ENCODE data around the gene SIRPB2.
A peak's percentile ranks its signal among the peaks of the same experiment; 100 is the strongest.

The SIRPB2 gene

GRCh38 chr20:1441133-1441532 lies 50.1 kb downstream of the SIRPB2 start:
- no peak for DNase-seq (ENCODE audit: low read depth in 2 of 2)

GRCh38 chr20:1440024-1440423 lies 51.2 kb downstream of the SIRPB2 start:
- DNase-seq (ENCODE audit: low read depth in 2 of 2), result no peak

- no peak for DNase-seq (ENCODE audit: low read depth in 2 of 2)
These were observed 52.9 kb downstream of the SIRPB2 start for GRCh38 chr20:1438361-1438760.

- DNase-seq (ENCODE audit: low read depth in 2 of 2), result peak; percentile 63 to 70
These were observed 53.9 kb downstream of the SIRPB2 start for GRCh38 chr20:1437235-1437904.

- no peak for DNase-seq (ENCODE audit: low read depth in 2 of 2)
These were observed 55.0 kb downstream of the SIRPB2 start for GRCh38 chr20:1436263-1436662.

GRCh38 chr20:1435337-1435699 lies 55.9 kb downstream of the SIRPB2 start:
- DNase-seq (ENCODE audit: low read depth in 2 of 2), result no peak

GRCh38 chr20:1434571-1435336 lies 56.5 kb downstream of the SIRPB2 start:
- DNase-seq (ENCODE audit: low read depth in 2 of 2), result peak; percentile 20 to 52

GRCh38 chr20:1431158-1431557 lies 60.1 kb downstream of the SIRPB2 start:
- no peak for DNase-seq (ENCODE audit: low read depth in 2 of 2)

GRCh38 chr20:1430004-1430451 lies 61.2 kb downstream of the SIRPB2 start:
- DNase-seq (ENCODE audit: low read depth in 2 of 2), result no peak

- DNase-seq (ENCODE audit: low read depth in 2 of 2), result no peak
These were observed 62.0 kb downstream of the SIRPB2 start for GRCh38 chr20:1429143-1429728.

GRCh38 chr20:1427457-1428054 lies 63.7 kb downstream of the SIRPB2 start:
- DNase-seq (ENCODE audit: low read depth in 2 of 2), result no peak

GRCh38 chr20:1426231-1426849 lies 64.9 kb downstream of the SIRPB2 start:
- no peak for DNase-seq (ENCODE audit: low read depth in 2 of 2)

All from stimulated activated CD8-positive, alpha-beta memory T cell treated with anti-CD3 and anti-CD28 coated beads, Interleukin-7, amount 100 ng/mL, for 4 hours (primary cell).